ENCODE results near the gene OR2AT4.
"Not testable (repeated sequence)": the region's sequence is repeated elsewhere in the genome, so short reads cannot be mapped to it uniquely, and the experiment has no call there.

OR2AT4 gene

GRCh38 chr11:75103380-75104026 lies 6.8 kb upstream of the OR2AT4 start:
- DNase-seq (ENCODE audit: low read depth): peak; percentile 39

- no peak for DNase-seq (ENCODE audit: low read depth)
These were observed 4.9 kb upstream of the OR2AT4 start for GRCh38 chr11:75101424-75102128.

GRCh38 chr11:75100314-75100713 lies 3.6 kb upstream of the OR2AT4 start:
- DNase-seq (ENCODE audit: low read depth): no peak

GRCh38 chr11:75099635-75100034 lies 3.0 kb upstream of the OR2AT4 start:
- DNase-seq (ENCODE audit: low read depth): no peak

GRCh38 chr11:75098835-75099439 lies 2.3 kb upstream of the OR2AT4 start:
- DNase-seq (ENCODE audit: low read depth): not testable (repeated sequence)

GRCh38 chr11:75098181-75098580 lies 1.5 kb upstream of the OR2AT4 start:
- DNase-seq (ENCODE audit: low read depth): not testable (repeated sequence)

- DNase-seq (ENCODE audit: low read depth): no peak
These were observed 489 bp upstream of the OR2AT4 start for GRCh38 chr11:75097173-75097557.

- DNase-seq (ENCODE audit: low read depth): not testable (repeated sequence)
These were observed 2.3 kb downstream of the OR2AT4 start for GRCh38 chr11:75094382-75094781.

GRCh38 chr11:75090671-75091177 lies 6.0 kb downstream of the OR2AT4 start:
- no peak for DNase-seq (ENCODE audit: low read depth)

- DNase-seq (ENCODE audit: low read depth): no peak
These were observed 9.1 kb downstream of the OR2AT4 start for GRCh38 chr11:75087319-75088305.

GRCh38 chr11:75084883-75085282 lies 11.8 kb downstream of the OR2AT4 start:
- no peak for DNase-seq (ENCODE audit: low read depth)

- DNase-seq (ENCODE audit: low read depth): no peak
These were observed 13.5 kb downstream of the OR2AT4 start for GRCh38 chr11:75083217-75083605.

GRCh38 chr11:75082601-75083216 lies 14.0 kb downstream of the OR2AT4 start:
- no peak for DNase-seq (ENCODE audit: low read depth)

GRCh38 chr11:75079546-75079945 lies 17.1 kb downstream of the OR2AT4 start:
- DNase-seq (ENCODE audit: low read depth): no peak

- no peak for DNase-seq (ENCODE audit: low read depth)
These were observed 18.4 kb downstream of the OR2AT4 start for GRCh38 chr11:75078233-75078632.

GRCh38 chr11:75077316-75077715 lies 19.4 kb downstream of the OR2AT4 start:
- no peak for DNase-seq (ENCODE audit: low read depth)

GRCh38 chr11:75076671-75077070 lies 20.0 kb downstream of the OR2AT4 start:
- DNase-seq (ENCODE audit: low read depth): no peak

- no peak for DNase-seq (ENCODE audit: low read depth)
These were observed 23.1 kb downstream of the OR2AT4 start for GRCh38 chr11:75073459-75074190.

GRCh38 chr11:75072582-75072981 lies 24.1 kb downstream of the OR2AT4 start:
- DNase-seq (ENCODE audit: low read depth): no peak

- no peak for DNase-seq (ENCODE audit: low read depth)
These were observed 27.2 kb downstream of the OR2AT4 start for GRCh38 chr11:75069473-75069872.

- no peak for DNase-seq (ENCODE audit: low read depth)
These were observed 27.7 kb downstream of the OR2AT4 start for GRCh38 chr11:75068993-75069392.
